ENCODE measurements around the gene SLC5A8. TPM values are rescaled to one million over a fixed set of nuclear protein-coding genes. Genes with fewer than 3 reads are reported as not detected.

Gene SLC5A8
- total RNA-seq, 1 donor from 2014 or later = not detected

- no peaks in the 10 kb centered on the region for H3K9me3 Mint-ChIP-seq
- ChIA-PET CTCF (no interaction called here), POLR2A (no interaction called here)
- no peaks in the 10 kb centered on the region for H3K4me1 Mint-ChIP-seq
- peaks cover 3% of the 10 kb centered on the region for H3K27me3 Mint-ChIP-seq
- DNase-seq = no peak
- no peak overlapping the region for H3K4me3 Mint-ChIP-seq
- no peak overlapping the region for H3K27ac Mint-ChIP-seq
- no peak for TF ChIP-seq CTCF (IDR thresholded peaks at IDR 0.05)
- H3K36me3 Mint-ChIP-seq (ENCODE audit: low read depth) = no peaks in the 10 kb centered on the region
- intact Hi-C loops (cut with micrococcal nuclease) = no loop called here
- ATAC-seq (ENCODE audit: low read depth) = no peak
Observed at GRCh38 chr12:101229841-101230241, 19.8 kb upstream of the SLC5A8 start.

- DNase-seq (no peak), ATAC-seq (ENCODE audit: low read depth) (no peak)
- no peak for TF ChIP-seq CTCF (IDR thresholded peaks at IDR 0.05)
- H3K4me3 Mint-ChIP-seq = no peak overlapping the region
- ChIA-PET CTCF (no interaction called here), POLR2A (no interaction called here)
- no peaks in the 10 kb centered on the region for H3K36me3 Mint-ChIP-seq (ENCODE audit: low read depth)
- no peaks in the 10 kb centered on the region for H3K4me1 Mint-ChIP-seq
- H3K27ac Mint-ChIP-seq = no peak overlapping the region
- H3K27me3 Mint-ChIP-seq = peaks cover 6% of the 10 kb centered on the region
- H3K9me3 Mint-ChIP-seq = peaks cover 7% of the 10 kb centered on the region
- intact Hi-C loops (cut with micrococcal nuclease) = no loop called here
Observed at GRCh38 chr12:101221301-101221700, 11.3 kb upstream of the SLC5A8 start.

- no peak for DNase-seq
- Mint-ChIP-seq H3K4me1 (no peaks in the 10 kb centered on the region), H3K36me3 (ENCODE audit: low read depth) (no peaks in the 10 kb centered on the region), H3K4me3 (no peak overlapping the region), H3K27ac (no peak overlapping the region), H3K9me3 (peaks cover 25% of the 10 kb centered on the region), H3K27me3 (no peaks in the 10 kb centered on the region)
- intact Hi-C loops (cut with micrococcal nuclease) = no loop called here
- CTCF ChIA-PET = no interaction called here
- TF ChIP-seq CTCF (IDR thresholded peaks at IDR 0.05) = no peak
- POLR2A ChIA-PET = no interaction called here
- ATAC-seq (ENCODE audit: low read depth) = no peak
Observed at GRCh38 chr12:101216810-101217209, 6.8 kb upstream of the SLC5A8 start.

- ATAC-seq (ENCODE audit: low read depth) = no peak
- Mint-ChIP-seq H3K4me1 (no peaks in the 10 kb centered on the region), H3K4me3 (no peak overlapping the region), H3K27ac (no peak overlapping the region), H3K27me3 (peaks cover 20% of the 10 kb centered on the region), H3K9me3 (no peaks in the 10 kb centered on the region), H3K36me3 (ENCODE audit: low read depth) (no peaks in the 10 kb centered on the region)
- ChIA-PET CTCF (no interaction called here), POLR2A (no interaction called here)
- TF ChIP-seq CTCF (IDR thresholded peaks at IDR 0.05) = no peak
- DNase-seq = no peak
- intact Hi-C loops (cut with micrococcal nuclease) = no loop called here
Observed at GRCh38 chr12:101207086-101207780, 2.8 kb downstream of the SLC5A8 start.

- ChIA-PET POLR2A (no interaction called here), CTCF (no interaction called here)
- no peak overlapping the region for H3K4me3 Mint-ChIP-seq
- H3K27ac Mint-ChIP-seq = no peak overlapping the region
- no peak for DNase-seq
- no peaks in the 10 kb centered on the region for H3K36me3 Mint-ChIP-seq (ENCODE audit: low read depth)
- no peak for ATAC-seq (ENCODE audit: low read depth)
- TF ChIP-seq CTCF (IDR thresholded peaks at IDR 0.05) = no peak
- no peaks in the 10 kb centered on the region for H3K9me3 Mint-ChIP-seq
- intact Hi-C loops (cut with micrococcal nuclease) = no loop called here
- no peaks in the 10 kb centered on the region for H3K4me1 Mint-ChIP-seq
- H3K27me3 Mint-ChIP-seq = peaks cover 11% of the 10 kb centered on the region
Observed at GRCh38 chr12:101204602-101205304, 5.3 kb downstream of the SLC5A8 start.

Measured in activated B cell treated with CpG ODN at 0.5 μM for 24 hours (primary cell).